HG03520 (cell line): ENCODE data around the gene RTEL1.
"Not testable (repeated sequence)": the region's sequence is repeated elsewhere in the genome, so short reads cannot be mapped to it uniquely, and the experiment has no call there.

Experiments
- ATAC-seq: cut with Tn5 transposase; IDR thresholded peaks from one replicate; pipeline ENCODE4 v1.9.1; 2021; ENCODE audit warnings: mild to moderate bottlenecking, moderate library complexity; ENCODE audit not compliant: unreplicated experiment

Gene RTEL1

GRCh38 chr20:63709149-63709527 lies 51.0 kb downstream of the RTEL1 start:
- no peak for ATAC-seq

GRCh38 chr20:63711085-63711645 lies 53.1 kb downstream of the RTEL1 start:
- ATAC-seq = no peak

- no peak for ATAC-seq
Measured at GRCh38 chr20:63712191-63712590, 54.1 kb downstream of the RTEL1 start.

- ATAC-seq = no peak
Measured at GRCh38 chr20:63714858-63715257, 56.7 kb downstream of the RTEL1 start.

- no peak for ATAC-seq
Measured at GRCh38 chr20:63718996-63719395, 60.9 kb downstream of the RTEL1 start.

- ATAC-seq = not testable (repeated sequence)
Measured at GRCh38 chr20:63722967-63723622, 65.0 kb downstream of the RTEL1 start.

GRCh38 chr20:63730189-63730733 lies 72.1 kb downstream of the RTEL1 start:
- ATAC-seq = not testable (repeated sequence)

GRCh38 chr20:63731410-63731809 lies 73.3 kb downstream of the RTEL1 start:
- ATAC-seq = no peak

GRCh38 chr20:63732118-63733095 lies 74.3 kb downstream of the RTEL1 start:
- ATAC-seq = no peak

- no peak for ATAC-seq
Measured at GRCh38 chr20:63733117-63733516, 75.0 kb downstream of the RTEL1 start.

- no peak for ATAC-seq
Measured at GRCh38 chr20:63733579-63734081, 75.5 kb downstream of the RTEL1 start.

GRCh38 chr20:63734111-63734945 lies 76.2 kb downstream of the RTEL1 start:
- ATAC-seq = no peak

GRCh38 chr20:63734946-63735858 lies 77.1 kb downstream of the RTEL1 start:
- no peak for ATAC-seq

- ATAC-seq = no peak
Measured at GRCh38 chr20:63735859-63736718, 78.0 kb downstream of the RTEL1 start, which contains the start of gene LIME1. Gene LIME1 (plus strand): TSS chr20:63736664. CDS start chr20:63737550, 886 bp downstream.

- ATAC-seq = no peak
Measured at GRCh38 chr20:63736893-63737694, 79.0 kb downstream of the RTEL1 start.

- ATAC-seq = no peak
Measured at GRCh38 chr20:63737695-63737944, 79.5 kb downstream of the RTEL1 start.

- ATAC-seq = no peak
Measured at GRCh38 chr20:63737945-63738686, 80.0 kb downstream of the RTEL1 start.
